Fibroblast of lung (primary cell): Measurements from ENCODE around the gene CALD1.

ENCODE experiments used
- CTCF ChIP-seq, 2 donors: IDR thresholded peaks in 1 of 2; conservative IDR thresholded peaks in 1 of 2; 1 replicate in 1 of 2; 2 replicates in 1 of 2; pipeline ENCODE4 v1.5.1; 2011 to 2012; ENCODE audit warnings: low read length in 2 of 2, control low read depth in 1 of 2, inconsistent platforms in 1 of 2, low read depth in 1 of 2, mild to moderate bottlenecking in 1 of 2
- EZH2 ChIP-seq: IDR thresholded peaks from 2 replicates; pipeline ENCODE4 v1.5.1; 2012; ENCODE audit warnings: low read length, control low read depth, mild to moderate bottlenecking; ENCODE audit errors: missing control alignments

GRCh38 chr7:134771111-134771510, 8.3 kb upstream of the CALD1 start:
- TF ChIP-seq CTCF (conservative IDR thresholded peaks at IDR 0.05 in 1 of 2, IDR thresholded peaks at IDR 0.05 in 1 of 2; ENCODE audit: low read depth in 1 of 2, low read length in 2 of 2) (no peak), EZH2 (no peak)
